GM18511 (cell line): Measurements from ENCODE around the gene TULP1.
"Not testable (repeated sequence)": the region's sequence is repeated elsewhere in the genome, so short reads cannot be mapped to it uniquely, and the experiment has no call there.

Source experiments
- ATAC-seq: cut with Tn5 transposase; IDR thresholded peaks from one replicate; pipeline ENCODE4 v1.9.1; 2021; ENCODE audit warnings: mild to moderate bottlenecking, moderate library complexity; ENCODE audit not compliant: unreplicated experiment

TULP1 gene

GRCh38 chr6:35512740-35513139, at the start of gene TULP1:
TSS of gene TULP1 (minus strand) at chr6:35512896. CDS start at chr6:35512858, 38 bp downstream.
- no peak for ATAC-seq

GRCh38 chr6:35562060-35562459, 49.4 kb upstream of the TULP1 start:
- ATAC-seq, result no peak

- ATAC-seq, result no peak
These were observed 48.4 kb upstream of the TULP1 start for GRCh38 chr6:35561113-35561512.

GRCh38 chr6:35558571-35558970, 45.9 kb upstream of the TULP1 start:
- no peak for ATAC-seq

- no peak for ATAC-seq
These were observed 44.5 kb upstream of the TULP1 start for GRCh38 chr6:35557239-35557638.

GRCh38 chr6:35554811-35555210, 42.1 kb upstream of the TULP1 start:
- ATAC-seq, result no peak

GRCh38 chr6:35553315-35553714, 40.6 kb upstream of the TULP1 start:
- no peak for ATAC-seq

- no peak for ATAC-seq
These were observed 39.7 kb upstream of the TULP1 start for GRCh38 chr6:35552285-35552917.

- ATAC-seq, result no peak
These were observed 37.7 kb upstream of the TULP1 start for GRCh38 chr6:35550437-35550836.

- ATAC-seq, result no peak
These were observed 35.0 kb upstream of the TULP1 start for GRCh38 chr6:35547676-35548075.

- no peak for ATAC-seq
These were observed 32.2 kb upstream of the TULP1 start for GRCh38 chr6:35544769-35545361.

- ATAC-seq, result no peak
These were observed 30.9 kb upstream of the TULP1 start for GRCh38 chr6:35543459-35544193.

- ATAC-seq, result no peak
These were observed 29.1 kb upstream of the TULP1 start for GRCh38 chr6:35541836-35542235.

GRCh38 chr6:35539223-35539622, 26.5 kb upstream of the TULP1 start:
- no peak for ATAC-seq

GRCh38 chr6:35535847-35536246, 23.2 kb upstream of the TULP1 start:
- not testable (repeated sequence) for ATAC-seq

- no peak for ATAC-seq
These were observed 21.9 kb upstream of the TULP1 start for GRCh38 chr6:35534407-35535170.

GRCh38 chr6:35533981-35534380, 21.3 kb upstream of the TULP1 start:
- ATAC-seq, result no peak

GRCh38 chr6:35532126-35532525, 19.4 kb upstream of the TULP1 start:
- no peak for ATAC-seq

- ATAC-seq, result no peak
These were observed 11.8 kb upstream of the TULP1 start for GRCh38 chr6:35524380-35525020.

GRCh38 chr6:35522660-35523658, 10.3 kb upstream of the TULP1 start:
- no peak for ATAC-seq
